HG03095 (cell line): ENCODE results near the gene SCUBE3.

Experiments used
- ATAC-seq: cut with Tn5 transposase; IDR thresholded peaks from one replicate; pipeline ENCODE4 v1.9.1; 2021; ENCODE audit warnings: moderate library complexity; ENCODE audit not compliant: unreplicated experiment

Gene SCUBE3

DNA sequence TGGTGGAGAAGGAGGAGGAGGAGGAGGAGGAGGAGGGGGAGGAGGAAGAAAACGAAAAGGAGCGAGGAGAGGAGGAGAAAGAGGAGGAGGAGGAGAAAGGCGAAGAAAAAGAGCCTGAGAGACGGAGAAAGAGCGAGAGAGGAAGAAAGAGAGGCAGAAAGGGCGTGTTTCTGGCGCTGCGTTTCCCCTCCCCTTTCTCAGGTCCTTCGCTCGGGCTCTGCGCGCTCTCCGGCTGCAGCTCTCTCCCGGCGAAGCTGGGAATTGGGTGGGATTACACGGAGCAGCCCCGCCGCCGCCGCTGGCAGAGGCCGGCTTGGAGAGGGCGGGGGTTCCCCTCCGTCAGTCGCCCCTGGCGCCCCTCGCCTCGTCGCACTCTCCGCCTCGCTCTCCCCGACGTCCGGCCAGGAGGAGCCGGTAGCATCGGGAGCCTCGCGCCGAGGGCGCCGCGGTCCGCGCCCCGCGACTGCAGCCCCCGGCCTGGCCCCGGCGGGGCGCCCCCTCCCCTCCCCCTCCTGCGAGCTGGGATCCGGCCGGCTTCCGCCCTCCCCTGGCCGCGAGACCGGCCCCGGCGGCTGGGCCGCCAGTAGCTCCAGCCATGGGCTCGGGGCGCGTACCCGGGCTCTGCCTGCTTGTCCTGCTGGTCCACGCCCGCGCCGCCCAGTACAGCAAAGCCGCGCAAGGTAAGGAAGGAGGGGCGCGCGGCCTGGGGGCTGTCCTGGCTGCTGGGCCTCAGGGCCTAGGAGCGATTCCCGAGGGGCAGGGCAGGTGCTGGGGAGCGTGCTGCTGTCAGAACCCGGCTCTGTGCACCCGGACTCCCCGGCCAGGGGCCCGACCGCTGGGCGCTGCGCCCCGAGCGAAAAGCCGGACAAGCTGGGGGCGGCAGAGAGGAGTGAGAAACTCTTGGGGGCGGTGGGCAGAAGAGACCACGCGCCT is at the start of gene SCUBE3:
SCUBE3 (plus strand) TSS at position 133 of the 933 bp plus-strand sequence; CDS start at position 596, 463 bp downstream.
- ATAC-seq: no peak

DNA sequence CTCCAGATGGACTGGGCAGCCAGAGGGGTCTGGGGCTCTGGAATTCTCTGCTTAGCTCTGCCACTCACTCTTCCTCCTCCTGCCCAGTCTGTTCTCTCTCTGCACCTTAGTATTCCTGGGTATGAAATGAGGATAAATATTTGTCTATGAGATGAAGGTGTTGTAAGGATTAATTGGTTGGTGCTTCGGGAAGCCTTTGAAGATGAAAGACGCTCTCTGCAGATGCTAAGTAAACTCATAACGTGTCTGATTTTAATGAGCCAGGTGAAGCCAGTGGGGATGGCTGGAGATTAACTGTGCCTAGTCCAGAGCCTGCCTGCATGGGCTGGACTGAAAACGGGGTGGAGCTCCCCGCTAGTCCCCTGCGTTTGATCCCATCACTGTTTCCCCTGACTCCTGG is 49.5 kb upstream of the SCUBE3 start:
- no peak for ATAC-seq

DNA sequence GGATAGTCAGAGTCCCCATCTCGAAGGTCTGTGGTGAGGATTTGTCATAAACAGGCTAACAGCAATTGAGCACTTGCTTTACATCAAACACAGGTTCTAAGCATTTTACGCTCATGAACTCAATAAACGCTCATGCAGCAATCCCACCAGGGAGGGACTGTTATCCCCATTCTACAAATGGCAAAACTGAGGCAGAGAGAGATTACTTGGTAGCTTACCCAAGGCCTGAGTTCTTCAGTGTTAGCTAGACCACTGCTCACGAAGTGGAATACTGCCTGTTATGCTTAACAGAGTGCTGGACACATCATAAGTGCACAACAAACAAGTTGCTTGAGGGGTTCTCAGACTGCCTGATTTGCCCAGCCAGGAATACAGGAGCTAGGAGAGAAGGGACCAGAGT is 48.9 kb upstream of the SCUBE3 start:
- ATAC-seq: no peak

DNA sequence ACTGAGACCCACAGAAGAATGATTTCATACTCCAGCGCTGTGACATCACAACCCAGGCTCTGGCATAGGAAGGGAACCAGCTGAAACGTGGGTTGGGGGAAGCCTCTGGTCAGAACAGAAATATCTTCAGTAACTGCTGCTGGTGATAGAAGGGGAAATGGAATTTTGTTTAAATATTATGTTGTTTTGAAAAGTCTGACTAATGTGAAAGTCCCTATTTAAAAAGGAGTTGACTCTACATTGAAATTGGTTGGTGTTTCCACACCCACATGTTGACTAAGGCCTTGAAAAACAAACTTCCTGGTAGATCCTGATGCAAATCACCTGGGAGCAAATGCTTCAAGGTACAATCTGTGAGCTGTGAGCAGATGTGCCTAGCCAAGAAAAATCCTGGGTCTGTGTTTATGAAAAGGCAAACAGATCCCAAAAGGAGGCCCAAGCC is 48.1 kb upstream of the SCUBE3 start:
- no peak for ATAC-seq

DNA sequence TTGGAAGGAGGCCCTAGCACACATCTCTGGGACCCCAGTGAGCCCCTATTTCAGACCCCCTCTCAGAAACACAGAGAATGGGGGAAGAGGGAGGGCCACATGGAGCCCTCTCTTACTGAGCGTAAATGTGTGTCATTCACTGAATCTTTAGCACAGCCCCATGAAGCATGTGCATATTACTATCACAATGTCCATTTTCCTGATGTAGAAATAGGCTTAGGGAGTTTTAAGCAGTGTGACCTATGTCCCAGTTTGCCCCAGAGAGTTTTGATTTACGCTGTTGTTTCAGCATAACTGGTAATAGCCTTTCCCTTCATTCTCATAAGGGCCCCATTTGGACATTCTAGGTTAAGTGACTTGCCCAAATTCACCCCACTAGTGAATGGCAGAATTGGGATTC is 47.6 kb upstream of the SCUBE3 start:
- ATAC-seq: no peak

DNA sequence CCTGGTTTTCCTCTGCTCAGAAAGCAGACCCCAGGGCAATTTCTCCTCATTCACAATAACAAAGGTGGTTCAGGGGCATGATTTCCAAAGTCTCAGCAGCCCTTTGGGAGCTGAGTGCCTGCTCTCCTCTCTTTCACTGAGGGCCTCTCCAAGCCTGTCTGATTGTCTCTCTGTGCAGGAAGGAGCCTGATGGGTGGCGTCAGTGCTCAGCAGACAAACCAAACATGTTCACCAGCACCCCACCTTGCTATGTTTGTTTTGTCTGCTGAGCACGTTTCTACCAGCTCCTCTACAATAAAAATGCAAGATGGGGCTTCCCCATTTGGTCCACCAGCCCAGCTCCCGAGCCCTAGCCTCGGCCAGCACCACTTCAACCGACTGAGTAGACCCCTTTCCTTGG is 47.2 kb upstream of the SCUBE3 start:
- no peak for ATAC-seq

DNA sequence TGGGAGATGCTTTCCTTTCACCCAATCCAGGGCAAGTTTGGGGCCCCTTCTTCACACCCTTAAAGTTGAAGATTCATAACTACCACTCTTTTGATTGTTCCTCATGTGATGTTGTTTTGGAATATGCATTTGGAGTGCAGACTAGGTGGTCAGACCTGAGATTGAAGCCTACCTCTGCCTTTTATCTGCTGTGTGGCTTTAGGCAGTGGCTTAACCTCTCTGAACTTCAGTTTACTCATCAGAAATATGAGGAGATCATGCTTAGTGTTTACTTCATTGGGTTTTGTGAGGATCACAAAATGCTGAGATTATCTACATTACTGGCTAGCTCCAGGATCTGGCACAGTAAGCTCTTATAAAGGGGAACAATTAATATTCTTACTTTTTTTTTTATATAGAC is 46.3 kb upstream of the SCUBE3 start:
- ATAC-seq: no peak

DNA sequence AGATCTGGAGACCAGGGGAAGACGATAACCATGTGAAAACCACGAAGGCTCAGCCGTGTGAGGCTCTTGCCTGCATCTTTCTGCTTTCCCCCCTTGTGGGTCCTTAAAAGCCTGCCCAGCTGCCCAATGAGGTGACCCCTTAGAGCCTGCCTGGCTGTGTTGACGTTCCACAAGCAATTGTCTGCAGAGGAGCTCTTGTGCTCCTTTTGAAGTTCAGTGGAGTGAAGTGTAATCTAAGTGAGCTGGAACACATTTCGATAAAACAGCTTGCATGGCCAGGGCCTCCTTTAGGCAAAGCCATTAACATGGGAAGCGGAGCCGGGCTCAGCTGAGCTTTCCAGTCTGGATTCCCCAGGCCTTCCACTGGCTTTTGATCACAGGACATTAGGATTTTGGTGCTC is 45.3 kb upstream of the SCUBE3 start:
- no peak for ATAC-seq

DNA sequence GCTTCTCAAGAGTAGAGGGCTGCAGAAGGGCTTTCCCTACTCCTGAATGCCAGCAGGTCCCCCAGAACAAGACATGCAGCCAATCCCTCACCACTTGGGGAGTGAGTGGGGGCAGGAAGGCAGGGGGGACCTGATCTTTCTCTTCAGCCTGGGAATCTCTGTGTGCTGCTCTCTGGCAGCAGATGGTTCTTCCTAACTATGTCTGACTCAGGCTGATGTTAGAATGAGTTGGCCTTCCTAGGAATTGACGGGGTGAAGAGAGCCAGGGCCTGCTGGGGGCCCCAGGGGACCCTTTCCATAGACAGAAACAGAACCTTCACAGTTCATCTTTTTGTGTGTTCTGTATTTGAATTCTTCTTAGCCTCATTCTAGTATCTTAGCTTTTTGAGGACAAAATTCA is 43.6 kb upstream of the SCUBE3 start:
- ATAC-seq: no peak

DNA sequence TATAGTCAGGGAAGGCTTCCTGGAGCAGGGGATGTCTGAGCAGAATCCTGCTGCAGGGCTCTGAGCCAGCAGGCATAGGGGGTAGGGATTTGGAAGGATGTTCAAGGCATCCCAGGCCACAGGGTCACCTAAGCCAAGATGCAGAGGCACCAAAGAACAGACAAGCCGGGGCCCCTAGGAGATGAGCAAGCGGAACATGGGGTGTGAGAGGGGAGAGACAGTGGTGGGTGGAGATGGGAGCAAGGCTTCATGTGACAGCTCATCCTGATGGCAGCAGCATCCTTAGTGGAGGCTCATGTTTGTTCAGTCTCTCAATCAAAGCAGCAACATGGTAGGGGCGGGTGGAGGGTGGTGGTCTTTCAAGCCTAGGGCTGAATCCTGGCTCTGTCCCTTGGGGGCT is 42.9 kb upstream of the SCUBE3 start:
- ATAC-seq: no peak

DNA sequence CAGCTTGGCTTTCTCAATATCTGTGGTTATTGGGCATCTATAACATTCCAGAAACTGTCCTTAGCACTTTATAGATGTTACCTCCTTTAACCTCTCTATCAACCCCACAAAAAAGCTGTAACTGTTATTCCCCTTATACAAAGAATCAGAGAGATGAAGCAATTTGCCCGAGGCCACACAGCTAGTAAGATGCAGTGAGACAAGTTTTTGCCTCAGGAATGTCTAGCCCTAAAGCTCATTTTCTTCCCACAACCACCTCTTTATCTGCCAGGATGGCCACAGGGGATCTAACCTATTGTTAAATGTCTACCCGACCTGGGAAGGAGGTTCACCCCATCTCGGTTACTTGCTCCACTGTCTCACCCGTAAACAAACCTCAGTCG is 40.7 kb upstream of the SCUBE3 start:
- ATAC-seq: no peak

DNA sequence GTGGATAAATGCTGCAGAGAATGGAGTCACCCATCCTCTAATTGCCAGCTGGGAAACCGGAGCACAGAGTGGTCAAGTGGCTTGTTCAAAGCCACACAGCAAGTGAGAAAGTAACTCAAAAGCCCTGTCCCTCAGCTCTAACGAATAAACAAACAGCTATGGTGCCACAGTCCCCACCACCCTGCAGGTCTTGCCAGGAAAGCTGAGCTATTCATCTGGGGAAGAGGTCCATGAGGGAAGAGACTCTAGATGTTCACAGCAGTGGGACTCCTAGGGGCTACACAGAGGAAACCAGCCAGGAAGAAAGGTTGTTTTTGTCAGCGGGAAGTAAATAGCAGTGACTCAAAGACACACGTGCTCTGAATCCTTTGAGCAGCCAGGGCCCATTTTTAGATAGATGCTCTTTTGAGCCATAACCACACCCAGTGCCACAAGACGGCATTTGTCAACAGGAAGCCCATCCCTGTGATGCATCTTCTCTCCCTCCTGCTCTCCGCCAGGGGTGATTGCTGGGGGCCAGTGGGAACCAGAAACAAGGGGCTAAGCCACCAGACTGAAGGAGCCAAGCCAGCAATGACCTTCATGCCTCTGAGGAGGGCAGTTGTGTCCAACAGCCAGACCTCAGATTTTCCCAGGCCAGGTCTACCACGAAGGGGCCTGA is 40.2 kb upstream of the SCUBE3 start:
- ATAC-seq: no peak

DNA sequence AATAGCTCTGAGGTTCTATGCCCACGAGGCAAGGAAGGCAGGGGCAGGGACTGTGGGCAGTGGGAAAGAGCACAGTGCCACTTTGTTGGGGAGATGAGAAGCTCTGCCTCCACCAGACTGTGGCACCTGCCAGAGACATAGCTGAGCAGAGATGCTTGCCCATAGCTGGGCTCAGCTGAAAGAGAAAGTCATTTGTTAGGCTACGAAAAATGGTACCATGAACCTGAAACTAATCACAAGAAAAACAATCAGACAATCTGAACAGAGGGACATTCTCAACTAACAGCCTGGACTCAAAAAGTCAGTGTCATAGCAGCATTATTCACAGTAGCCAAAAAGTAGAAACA is 39.7 kb upstream of the SCUBE3 start:
- ATAC-seq: no peak

DNA sequence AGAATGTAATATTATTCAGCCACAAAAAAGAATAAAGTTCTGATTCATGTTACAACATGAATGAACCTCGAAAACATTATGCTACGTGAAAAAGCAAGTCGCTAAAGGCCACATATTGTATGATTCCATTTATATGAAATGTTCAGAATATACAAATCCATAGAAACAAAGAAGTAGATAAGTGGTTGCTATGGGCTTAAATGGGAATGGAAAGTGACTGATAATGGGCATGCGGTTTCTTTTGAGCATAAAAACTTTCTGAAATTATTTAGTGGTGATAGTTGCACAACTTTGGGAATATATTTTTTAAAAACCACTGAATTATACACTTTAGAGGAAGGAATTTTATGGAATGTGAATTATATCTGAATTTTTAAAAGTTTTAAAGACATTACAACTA is 39.3 kb upstream of the SCUBE3 start:
- no peak for ATAC-seq

DNA sequence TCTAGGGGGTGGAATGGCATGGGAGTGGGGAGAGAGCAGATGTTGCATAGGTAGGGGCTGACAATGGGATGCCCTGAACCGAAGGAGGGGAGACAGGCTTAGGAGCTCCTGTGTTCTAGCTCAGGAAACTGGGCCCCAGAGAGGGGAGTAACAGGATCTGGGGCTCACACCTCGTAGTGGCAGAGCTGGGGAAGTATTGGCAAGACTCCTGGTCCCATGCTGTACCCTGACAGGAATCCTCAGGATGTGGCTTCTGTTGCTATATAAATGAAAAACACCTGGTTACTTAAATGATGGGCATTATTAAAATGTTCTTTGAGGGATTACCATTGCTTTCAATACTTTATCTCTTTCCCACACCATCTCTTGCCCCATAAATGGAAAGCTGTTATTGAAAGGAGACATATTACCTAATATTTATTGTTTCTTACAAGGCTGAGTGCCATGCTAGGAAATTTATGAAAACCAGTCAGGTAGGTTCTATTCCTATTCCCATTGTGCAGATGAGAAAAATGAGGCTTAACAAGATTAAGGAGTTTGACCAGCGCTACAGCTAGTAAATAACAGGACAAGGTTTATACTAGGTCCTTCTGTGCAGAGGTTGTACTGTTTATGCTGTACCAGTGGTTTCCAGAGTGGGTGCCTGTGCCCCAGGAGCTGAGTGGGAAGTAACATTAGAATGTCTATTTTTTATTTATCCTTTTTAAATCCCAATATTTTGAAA is 37.3 kb upstream of the SCUBE3 start:
- no peak for ATAC-seq

DNA sequence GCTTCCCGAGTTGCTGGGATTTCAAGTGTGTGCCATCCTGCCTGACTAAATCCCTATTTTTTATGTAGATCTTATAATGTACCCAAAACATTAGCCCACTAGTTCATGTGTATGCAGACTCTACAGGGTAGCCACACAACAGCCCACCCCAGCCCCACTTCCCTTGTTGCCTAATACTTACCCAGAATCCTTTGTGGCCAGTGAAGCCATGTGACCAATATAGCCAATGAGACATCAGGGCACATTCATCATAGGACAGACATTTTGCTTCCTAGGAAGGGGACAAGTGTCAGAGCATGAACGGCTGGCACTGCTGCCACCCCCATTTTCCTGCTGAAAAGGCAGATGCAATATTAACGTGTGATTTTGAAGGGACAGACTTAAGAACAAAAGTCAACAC is 36.6 kb upstream of the SCUBE3 start:
- ATAC-seq: no peak

DNA sequence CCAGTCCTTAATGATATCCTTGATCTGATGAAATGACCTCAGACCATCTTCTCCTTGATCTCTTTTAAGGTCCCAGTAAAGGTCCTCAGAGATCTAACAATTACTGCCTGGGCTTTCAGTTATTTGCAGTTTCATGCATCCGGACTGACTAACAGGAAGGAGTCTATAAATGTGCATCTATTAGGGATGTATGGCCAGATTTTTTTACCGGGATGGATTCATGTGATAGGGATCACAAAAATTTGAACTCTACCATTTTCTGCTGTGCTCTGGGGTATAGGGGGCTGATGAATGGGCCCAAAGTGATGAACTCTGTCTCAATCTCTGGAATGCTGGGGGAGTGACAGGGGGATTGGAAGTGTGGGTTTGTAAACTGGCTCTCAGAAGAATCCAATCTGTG is 36.2 kb upstream of the SCUBE3 start:
- ATAC-seq: no peak

DNA sequence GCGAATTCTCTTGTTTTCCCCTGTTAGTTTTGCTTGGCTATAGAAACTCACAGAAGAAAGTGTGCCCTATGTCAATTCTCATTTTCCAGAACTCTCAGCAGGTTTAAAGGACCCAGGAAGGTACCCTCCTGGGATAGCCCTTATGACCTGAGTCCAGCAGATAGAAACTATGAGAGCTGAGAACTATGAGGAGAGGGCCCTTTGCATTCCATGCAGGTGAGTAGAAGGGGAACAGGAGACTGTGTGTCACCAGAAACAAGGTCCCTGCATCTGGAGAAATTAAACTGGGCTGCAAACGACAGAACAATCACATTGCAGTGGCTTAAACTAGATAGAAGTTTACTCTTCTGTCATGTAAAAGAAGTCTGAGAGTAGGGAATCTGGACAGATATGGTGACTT is 35.7 kb upstream of the SCUBE3 start:
- ATAC-seq: no peak

DNA sequence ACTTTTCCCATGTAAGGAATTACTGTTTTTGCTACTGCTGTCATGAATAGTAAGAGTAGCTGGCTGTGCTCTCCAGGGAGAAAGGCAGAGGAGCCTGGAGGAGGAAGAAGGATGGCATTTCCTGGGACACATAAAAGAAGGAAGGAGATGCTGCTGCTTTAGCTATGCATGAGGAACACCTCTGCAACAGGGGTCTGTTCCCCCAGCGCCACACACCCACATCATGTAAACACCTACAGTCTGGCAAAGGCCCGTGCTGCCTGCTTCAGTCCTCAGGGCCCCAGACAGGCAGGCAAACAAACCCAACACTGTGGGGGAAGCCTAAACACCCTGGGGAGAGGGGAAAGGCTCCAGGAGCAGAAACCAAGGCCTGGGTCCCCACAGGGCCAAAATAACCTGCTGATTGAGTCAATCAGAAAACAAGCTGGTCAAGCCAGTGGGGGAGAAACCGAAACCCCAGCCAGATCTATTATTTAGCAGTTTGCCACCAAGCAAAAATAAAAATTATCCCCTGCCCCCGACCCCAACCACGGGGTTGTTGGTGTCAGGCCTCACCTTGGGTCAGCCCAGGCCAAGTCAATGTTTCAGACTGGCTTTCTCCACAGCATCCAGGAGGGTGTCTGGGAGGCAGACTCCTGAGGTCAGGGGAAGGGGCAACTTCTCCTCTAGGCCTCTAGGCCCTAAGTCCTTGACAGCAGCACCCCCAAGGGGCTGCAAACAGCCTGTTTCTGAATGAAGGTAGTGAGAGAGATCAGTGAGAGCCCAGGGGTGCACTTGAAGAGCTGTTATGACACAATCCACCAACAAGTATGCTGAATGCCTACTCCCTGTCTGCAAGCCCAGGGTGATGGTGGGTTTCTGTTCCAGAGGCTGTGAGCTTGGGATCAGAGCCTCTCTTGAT is 34.6 kb upstream of the SCUBE3 start:
- ATAC-seq: no peak

DNA sequence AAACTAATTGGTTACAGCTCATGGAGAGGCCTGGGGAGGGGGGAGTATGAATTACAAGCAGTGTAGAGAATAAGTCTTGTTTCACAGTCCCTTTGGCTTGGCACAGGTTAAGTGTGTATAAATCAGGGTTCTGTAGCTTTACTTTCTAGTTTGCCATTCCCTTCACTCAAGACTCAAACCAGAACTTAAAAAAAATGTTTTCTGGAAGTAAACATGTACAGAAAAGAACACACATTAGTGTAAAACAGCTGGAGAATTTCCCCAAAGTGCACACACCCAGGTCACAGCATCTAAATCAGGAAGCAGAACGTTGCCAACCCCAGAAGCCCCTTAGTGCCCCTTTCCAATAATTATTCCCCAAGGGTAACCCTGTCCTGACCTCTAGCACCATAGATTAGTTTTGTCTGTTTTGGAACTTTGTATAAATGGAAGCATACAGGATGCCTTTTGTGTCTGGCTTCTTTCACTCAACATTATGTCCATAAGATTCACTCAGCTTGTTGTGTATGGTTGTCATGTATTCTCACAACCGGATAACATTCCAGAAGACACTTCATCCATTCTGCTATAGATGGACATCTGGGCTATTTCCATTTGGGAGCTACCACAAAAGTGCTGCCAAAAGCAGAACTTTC is 33.7 kb upstream of the SCUBE3 start:
- no peak for ATAC-seq
